HG03196 (cell line): ENCODE measurements around the gene SLC13A2.

Source experiments
- ATAC-seq: cut with Tn5 transposase; IDR thresholded peaks from one replicate; pipeline ENCODE4 v1.9.1; 2021; ENCODE audit not compliant: unreplicated experiment

SLC13A2 gene

DNA sequence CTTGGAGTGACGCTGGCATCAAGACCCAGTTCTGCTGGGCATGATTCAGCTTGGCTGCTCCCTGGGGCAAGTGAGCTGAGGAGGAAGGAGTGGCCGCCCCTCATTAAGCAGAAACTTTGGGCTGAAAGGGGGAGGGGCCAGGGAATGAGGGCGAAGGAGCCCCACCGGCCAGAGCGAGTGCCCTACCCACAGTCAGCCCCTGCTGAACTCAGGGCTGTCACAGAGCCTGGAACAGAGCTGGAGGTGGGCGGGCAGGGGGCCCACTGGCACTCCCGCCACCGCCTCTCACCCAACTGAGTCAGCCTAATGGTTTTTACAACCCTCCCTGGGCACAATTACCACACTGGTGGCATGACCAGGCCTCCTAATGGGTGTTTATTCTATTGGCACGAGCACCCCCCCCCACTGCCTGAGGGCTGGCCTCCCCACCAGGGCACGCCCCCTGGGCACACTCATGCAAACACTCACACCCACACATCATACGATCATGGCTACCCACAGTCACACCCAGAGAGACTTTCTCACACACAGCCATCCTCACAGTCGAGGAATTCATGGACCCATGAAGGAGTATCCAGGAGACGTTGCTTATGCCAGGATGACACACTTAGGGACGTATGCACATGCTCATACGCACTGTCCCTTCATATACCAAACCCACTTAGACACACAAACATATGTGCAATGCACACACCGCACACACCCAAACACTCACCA is 59.8 kb downstream of the SLC13A2 start:
- no peak for ATAC-seq

DNA sequence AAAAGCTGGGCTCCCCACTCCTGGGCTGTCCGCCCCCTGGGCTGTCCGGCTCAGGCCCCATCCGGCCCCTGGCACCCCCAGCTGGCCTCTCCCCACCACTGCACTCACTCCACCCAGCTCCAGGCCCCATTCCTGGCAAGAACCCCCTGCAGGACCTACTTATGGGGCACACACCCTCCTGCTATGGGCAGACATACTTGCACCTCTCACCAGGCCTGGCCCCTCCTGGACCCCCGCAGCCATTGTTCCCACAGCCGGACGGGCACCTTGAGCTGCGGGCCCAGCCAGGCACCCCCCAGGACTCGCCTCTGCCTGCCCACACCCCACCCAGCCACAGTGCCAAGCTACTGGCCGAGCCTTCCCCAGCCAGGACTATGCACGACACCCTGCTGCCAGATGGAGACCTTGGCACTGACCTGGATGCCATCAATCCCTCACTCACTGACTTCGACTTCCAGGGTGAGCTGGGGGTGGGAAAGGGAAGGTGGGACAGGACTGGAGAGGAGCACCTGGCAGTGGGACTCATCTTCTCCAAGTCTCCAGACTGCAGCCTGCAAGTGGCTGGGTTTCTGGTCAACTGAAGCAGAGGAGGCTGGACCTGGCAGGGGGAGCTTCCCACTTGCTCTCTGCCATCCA is 61.4 kb downstream of the SLC13A2 start:
- no peak for ATAC-seq

DNA sequence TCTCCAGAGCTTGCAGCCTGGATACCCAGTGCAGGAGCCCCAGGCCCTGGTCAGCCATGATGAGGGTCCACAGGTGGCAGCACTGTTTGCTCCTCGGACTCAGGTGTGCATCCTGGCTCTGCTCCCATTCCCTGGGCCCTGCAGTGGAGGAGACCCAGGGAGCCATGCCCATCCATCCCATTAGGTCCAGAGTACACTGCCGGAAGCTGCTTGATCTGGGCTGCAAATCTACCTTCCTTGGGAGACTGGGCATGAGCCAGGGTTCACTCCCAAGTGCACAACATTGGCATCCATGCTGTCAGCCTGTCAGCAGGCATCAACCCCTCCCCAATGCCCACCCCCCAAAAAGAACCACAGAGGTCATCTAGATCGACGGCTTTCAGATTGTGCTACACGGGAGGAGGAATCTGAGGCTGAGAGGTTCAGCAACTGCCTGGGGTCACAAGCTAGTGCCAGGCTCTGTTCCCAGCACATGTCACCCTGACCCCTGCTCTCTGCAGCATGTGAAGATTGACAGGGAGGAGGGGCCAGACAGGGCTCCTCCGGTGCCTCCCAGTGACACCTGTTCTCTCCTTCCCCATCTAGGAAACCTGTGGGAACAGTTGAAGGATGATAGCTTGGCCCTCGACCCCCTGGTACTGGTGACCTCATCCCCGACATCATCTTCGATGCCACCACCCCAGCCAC is 63.2 kb downstream of the SLC13A2 start:
- no peak for ATAC-seq

DNA sequence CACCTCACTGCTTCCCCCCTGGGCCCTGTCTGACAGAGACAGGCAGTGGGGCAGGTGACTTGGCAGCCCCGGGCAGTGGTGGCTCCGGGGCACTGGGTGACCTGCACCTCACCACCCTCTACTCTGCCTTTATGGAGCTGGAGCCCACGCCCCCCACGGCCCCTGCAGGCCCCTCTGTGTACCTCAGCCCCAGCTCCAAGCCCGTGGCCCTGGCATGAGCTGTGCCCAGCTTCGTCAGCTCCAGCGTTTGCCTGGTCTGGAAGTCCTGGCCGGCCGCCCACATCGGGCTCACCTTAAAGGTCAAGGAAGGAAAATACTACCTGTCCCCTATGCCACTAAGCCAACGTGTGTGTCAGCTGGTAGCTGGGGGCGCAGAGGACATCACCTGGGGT is 63.8 kb downstream of the SLC13A2 start:
- no peak for ATAC-seq

DNA sequence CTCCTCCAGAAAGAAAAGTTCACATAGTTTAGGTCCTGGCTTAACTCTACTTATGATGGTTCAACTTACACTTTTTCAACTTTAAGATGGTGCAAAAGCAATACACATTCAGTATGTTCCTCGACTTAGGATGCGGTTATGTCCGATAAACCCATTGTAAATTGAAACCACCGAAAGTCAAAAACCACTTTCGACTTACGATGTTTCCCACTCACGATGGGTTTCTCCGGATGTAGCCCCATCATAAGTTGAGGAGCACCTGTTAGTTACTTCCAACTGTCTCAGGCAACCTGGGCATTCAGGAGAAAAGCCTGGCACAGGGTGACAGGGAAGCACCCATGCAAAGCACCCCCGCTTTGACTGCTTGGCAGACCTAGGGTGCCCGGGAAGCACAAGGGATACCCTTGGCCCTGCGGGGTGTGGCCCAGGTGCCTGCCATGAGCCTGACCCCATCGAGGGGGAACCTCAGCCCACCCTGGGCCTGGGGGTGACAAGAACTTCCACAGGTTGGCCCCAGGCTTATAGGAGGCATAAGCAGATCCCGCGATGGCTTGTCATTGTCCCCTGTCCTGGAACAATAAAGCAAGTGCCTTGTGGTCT is 65.0 kb downstream of the SLC13A2 start:
- ATAC-seq = no peak

DNA sequence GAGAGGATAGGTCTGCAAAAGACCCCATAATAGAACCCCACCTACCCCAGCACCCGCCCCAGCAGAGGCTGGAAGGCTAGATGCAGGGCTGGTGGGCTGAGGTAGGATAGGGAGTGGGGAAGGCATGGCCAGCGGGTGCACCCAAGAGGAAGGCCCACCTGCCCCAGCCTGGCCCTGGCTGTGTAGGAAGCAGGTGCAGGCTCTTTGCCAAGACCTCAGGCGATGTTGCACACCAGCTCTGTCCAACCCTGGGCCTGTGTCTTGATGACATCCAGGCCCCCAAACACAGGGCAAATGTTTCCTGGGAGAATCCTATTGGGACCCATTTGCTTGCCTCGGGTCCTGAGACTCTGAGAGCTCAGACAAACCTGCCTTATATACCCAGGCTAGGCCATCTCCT is 66.8 kb downstream of the SLC13A2 start:
- no peak for ATAC-seq

DNA sequence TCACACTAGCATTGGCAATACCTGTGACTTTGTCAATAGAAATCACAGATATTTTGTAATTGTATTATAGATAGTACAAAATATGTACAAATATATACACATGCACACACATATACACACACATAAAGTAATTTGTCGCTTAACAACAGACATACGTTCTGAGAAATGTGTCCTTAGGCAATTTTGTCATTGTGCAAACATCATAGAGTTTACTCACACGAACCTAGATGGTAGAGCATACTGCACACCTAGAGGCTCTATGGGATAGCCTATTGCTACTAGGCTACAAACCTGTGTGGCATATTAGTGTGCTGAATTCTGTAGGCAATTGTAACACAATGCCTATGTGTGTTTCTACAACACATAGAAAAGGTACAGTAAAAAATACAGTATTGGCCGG is 68.0 kb downstream of the SLC13A2 start:
- ATAC-seq = no peak

DNA sequence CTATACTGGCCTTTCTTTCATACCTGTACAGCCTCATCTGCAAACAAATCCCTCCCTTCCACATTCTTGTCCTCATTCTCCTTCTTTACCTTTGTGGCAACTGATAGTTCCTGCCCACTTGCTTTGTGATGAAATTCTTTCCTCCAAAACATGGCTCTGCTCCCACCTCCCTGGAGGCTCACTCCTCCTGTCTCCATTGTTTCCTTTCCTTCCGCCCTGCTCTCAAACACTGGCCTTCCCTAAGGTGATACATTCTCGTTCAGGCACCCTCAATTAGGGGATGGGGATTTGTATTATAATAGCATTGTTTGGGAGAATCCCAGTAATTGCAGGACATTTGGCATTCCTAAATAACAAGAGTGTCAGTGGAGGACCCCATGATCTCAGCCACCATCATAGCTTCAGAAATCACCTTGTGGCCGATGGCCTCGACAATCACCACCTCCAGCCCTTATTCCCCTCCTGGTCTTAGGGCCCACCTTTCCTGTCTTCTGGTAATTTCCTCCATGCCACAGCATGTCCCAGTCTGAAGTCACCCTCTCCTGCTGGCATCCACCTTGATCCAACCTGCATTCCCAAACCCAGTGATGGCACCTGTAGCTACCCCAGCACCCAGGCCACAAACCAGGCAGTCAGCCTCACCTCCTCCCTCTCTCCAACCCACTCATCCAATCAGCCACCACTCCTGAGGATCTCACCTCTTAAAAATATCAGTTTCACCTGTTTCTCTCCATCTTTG is 71.1 kb downstream of the SLC13A2 start:
- no peak for ATAC-seq

DNA sequence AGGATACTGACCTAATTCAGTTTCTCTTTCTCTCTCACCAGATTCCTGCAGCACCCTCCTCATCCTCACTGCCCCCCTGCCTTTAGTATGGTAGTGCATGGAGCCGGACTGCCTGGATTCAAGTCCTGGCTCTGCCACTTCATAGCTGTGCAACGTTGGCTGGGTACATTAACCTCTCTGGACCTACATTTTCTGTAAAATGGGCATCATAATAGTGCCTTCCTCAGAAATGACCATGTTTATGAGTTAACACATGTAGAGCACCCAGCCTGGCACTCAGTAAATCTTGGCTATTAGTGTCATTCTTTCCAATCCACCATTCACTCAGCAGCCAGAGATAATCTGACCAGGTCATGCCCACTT is 71.7 kb downstream of the SLC13A2 start:
- ATAC-seq = no peak

DNA sequence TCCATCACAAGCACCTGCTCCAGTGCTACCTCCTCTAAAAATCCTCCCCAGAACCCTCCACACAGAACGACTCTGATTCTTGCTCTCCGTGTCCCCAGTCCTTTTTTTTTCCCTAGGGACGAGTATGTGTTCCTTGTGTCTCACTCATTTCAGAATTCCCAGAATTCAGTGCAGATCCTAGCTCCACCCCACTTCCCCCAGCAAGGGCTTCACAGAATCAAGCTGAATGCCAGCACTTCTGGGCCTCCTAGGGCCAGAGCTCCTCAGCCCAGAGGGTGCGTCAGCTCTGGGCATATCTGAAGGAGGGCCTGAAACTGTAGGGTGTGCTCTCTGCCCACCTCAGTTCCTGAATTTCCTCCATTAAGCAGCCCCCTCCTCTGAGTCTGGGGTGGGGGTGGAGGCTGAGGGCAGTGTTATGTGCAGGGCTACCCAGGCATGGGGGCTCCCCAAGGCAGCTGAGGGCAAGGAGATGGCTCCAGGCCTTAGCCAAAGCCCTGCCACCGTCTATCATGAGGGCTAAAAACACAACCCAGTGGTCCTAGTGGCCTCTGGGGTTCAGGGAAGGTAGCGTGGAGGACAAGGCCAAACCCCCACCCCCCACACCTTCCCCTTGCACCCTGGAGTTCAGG is 72.5 kb downstream of the SLC13A2 start:
- no peak for ATAC-seq

DNA sequence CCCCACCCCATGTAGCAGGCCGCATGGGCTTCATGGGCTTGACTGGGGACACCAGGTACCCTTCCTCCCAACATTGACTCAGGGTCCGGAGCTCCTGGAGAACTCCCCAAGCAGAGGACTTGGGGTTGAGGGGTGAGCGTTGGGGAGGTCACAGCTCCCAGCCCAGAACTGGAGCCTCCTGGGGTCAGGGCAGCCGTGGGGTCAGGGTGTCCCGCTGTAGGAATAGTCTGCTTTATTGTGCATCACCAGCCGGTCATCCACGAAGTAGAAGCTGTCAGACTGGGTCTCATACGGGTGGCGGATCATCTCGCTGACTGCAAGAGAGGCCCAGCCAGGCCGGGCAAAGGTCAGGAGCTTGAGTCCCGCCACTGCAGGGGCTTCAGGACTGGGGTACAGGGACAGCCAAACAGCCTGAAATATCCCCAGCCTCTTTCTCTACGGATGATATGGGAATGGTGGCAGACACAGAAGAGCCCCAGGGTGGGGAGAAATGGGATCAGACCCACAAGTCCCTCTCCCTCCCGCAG is 73.7 kb downstream of the SLC13A2 start:
- ATAC-seq = no peak
